Liver (tissue), 9 donors: Measurements from ENCODE around the gene GFOD2. TPM values are rescaled to one million over a fixed set of nuclear protein-coding genes. Genes with fewer than 3 reads are reported as not detected.

Source experiments
- DNase-seq: peaks from one replicate; pipeline ENCODE4 v3.0.0-alpha.2; 2017; ENCODE audit warnings: low spot score
- H3K27ac ChIP-seq, 2 donors: one replicate each; pipeline ENCODE4 v1.7.0; 2013; ENCODE audit warnings: inconsistent platforms in 2 of 2, low read length in 2 of 2, control low read depth in 1 of 2, low read depth in 1 of 2, mild to moderate bottlenecking in 1 of 2
- H3K27me3 ChIP-seq, 4 donors: one replicate each; pipeline versions ENCODE4 v1.6.1 to v1.7.0; 2013; ENCODE audit warnings: low read length in 3 of 4, inconsistent platforms in 1 of 4, mild to moderate bottlenecking in 1 of 4, moderate library complexity in 1 of 4; ENCODE audit not compliant: control insufficient read depth in 4 of 4, insufficient read depth in 4 of 4
- H3K36me3 ChIP-seq, 4 donors: one replicate each; pipeline versions ENCODE4 v1.6.1 to v1.7.0; 2013; ENCODE audit warnings: low read length in 3 of 4, mild to moderate bottlenecking in 3 of 4, low read depth in 1 of 4, moderate library complexity in 1 of 4; ENCODE audit not compliant: control insufficient read depth in 4 of 4, insufficient read depth in 3 of 4
- H3K4me1 ChIP-seq, 4 donors: one replicate each; pipeline versions ENCODE4 v1.6.1 to v1.7.0; 2013; ENCODE audit warnings: low read length in 3 of 4, mild to moderate bottlenecking in 3 of 4, moderate library complexity in 1 of 4; ENCODE audit not compliant: control insufficient read depth in 4 of 4, insufficient read depth in 4 of 4
- H3K4me3 ChIP-seq, 3 donors: one replicate each; pipeline versions ENCODE4 v1.6.1 to v1.7.0; 2013; ENCODE audit warnings: low read length in 3 of 3, control low read depth in 1 of 3, low read depth in 1 of 3, mild to moderate bottlenecking in 1 of 3
- H3K9ac ChIP-seq, 2 donors: one replicate each; pipeline ENCODE4 v1.7.0; 2013; ENCODE audit warnings: low read length in 2 of 2, mild to moderate bottlenecking in 2 of 2, moderate library complexity in 2 of 2, control low read depth in 1 of 2, low read depth in 1 of 2
- H3K9me3 ChIP-seq, 4 donors: one replicate each; pipeline versions ENCODE4 v1.6.1 to v1.7.0; 2013; ENCODE audit warnings: low read length in 3 of 4; ENCODE audit not compliant: control insufficient read depth in 4 of 4
- EGR1 ChIP-seq, 2 donors: IDR thresholded peaks; 2 replicates each; pipeline ENCODE4 v1.6.1; 2016 to 2018; ENCODE audit warnings: antibody characterized with exemption in 2 of 2, low read depth in 2 of 2
- FOXA1 ChIP-seq: IDR thresholded peaks from 2 replicates; pipeline ENCODE4 v1.6.1; 2016; ENCODE audit warnings: antibody characterized with exemption
- GABPA ChIP-seq, 2 donors: IDR thresholded peaks in 1 of 2; conservative IDR thresholded peaks in 1 of 2; 2 replicates each; pipeline ENCODE4 v1.6.1; 2016; ENCODE audit warnings: antibody characterized with exemption in 2 of 2, mild to moderate bottlenecking in 1 of 2, moderate library complexity in 1 of 2
- HNF4A ChIP-seq, 2 donors: conservative IDR thresholded peaks; 2 replicates each; pipeline ENCODE4 v1.6.1; 2016; ENCODE audit warnings: antibody characterized with exemption in 2 of 2, mild to moderate bottlenecking in 2 of 2
- HNF4G ChIP-seq: IDR thresholded peaks from 2 replicates; pipeline ENCODE4 v1.6.1; 2016; ENCODE audit warnings: antibody characterized with exemption
- RAD21 ChIP-seq, 2 donors: IDR thresholded peaks; 2 replicates each; pipeline ENCODE4 v1.6.1; 2016; ENCODE audit warnings: antibody characterized with exemption in 2 of 2, mild to moderate bottlenecking in 2 of 2
- TAF1 ChIP-seq: conservative IDR thresholded peaks from 2 replicates; pipeline ENCODE4 v1.6.1; 2016; ENCODE audit warnings: antibody characterized with exemption, mild to moderate bottlenecking
- WGBS: extraction: QIAGEN DNeasy Blood & Tissue Kit; methylation state at CpG from one replicate; pipeline ENCODE4 v1.1.7; 2013; 5-methylcytosine and 5-hydroxymethylcytosine counted together
- polyA plus RNA-seq, 2 donors: library from polyadenylated mRNA; stranded (reverse) in 1 of 2; unstranded in 1 of 2; fragments of 200-250 nt in 1 of 2; fragments of >200 nt in 1 of 2; fragmentation: Nextera tagmentation in 1 of 2; extraction: Ambion mirVana in 1 of 2; gene quantifications; one replicate each; pipeline versions ENCODE4 v1.2.1 to v1.2.3, GENCODE V29; 2013 to 2015
- total RNA-seq, 2 donors: library from RNA; depleted of rRNA; stranded (reverse); fragments of >200 nt; gene quantifications; one replicate each; pipeline ENCODE4 v1.2.3, GENCODE V29; 2014
- TF ChIP-seq, protein P1 (sequence below): IDR thresholded peaks from 2 replicates; pipeline ENCODE4 v1.6.1; 2016; ENCODE audit warnings: antibody characterized with exemption, mild to moderate bottlenecking
- TF ChIP-seq, protein P2 (sequence below): IDR thresholded peaks from 2 replicates; pipeline ENCODE4 v1.6.1; 2016; ENCODE audit warnings: antibody characterized with exemption
- donor health status: healthy.
- donor health status: healthy.
- donor health status: healthy.
- donor health status: healthy.
- donor health status: healthy.

GFOD2 gene
- total and polyA plus RNA-seq, 4 donors = 12.7 to 48.8 (median 28.9) TPM

DNA sequence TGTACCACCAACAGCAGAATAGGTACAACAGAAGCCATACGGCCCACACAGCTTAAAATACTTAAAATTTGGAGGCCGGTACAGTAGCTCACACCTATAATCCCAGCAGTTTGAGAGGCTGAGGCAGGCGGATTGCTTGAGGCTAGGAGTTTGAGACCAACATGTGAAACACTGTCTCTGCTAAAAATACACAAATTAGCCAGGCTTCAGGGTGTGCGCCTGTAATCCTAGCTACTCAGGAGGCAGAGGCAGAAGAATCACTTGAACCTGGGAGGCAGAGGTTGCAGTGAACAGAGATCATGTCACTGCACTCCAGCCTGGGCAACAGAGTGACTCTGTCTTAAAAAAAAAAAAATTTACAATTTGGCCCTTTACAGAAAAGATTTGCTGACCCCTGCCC is 17.0 kb downstream of the GFOD2 start:
- Histone ChIP-seq H3K27me3 (no peaks in the 10 kb centered on the region), H3K4me3 (no peak overlapping the region), H3K9me3 (no peaks in the 10 kb centered on the region), H3K36me3 (peaks cover 0 to 2% (median 2%) of the 10 kb centered on the region in 4 donors), H3K4me1 (peaks cover 0 to 20% (median 9%) of the 10 kb centered on the region in 4 donors), H3K27ac (no peak overlapping the region), H3K9ac (no peak overlapping the region)
- no peak for DNase-seq
- no peak for TF ChIP-seq GABPA (IDR thresholded peaks at IDR 0.05 in 1 of 2, conservative IDR thresholded peaks at IDR 0.05 in 1 of 2)
- TF ChIP-seq, protein P1, sequence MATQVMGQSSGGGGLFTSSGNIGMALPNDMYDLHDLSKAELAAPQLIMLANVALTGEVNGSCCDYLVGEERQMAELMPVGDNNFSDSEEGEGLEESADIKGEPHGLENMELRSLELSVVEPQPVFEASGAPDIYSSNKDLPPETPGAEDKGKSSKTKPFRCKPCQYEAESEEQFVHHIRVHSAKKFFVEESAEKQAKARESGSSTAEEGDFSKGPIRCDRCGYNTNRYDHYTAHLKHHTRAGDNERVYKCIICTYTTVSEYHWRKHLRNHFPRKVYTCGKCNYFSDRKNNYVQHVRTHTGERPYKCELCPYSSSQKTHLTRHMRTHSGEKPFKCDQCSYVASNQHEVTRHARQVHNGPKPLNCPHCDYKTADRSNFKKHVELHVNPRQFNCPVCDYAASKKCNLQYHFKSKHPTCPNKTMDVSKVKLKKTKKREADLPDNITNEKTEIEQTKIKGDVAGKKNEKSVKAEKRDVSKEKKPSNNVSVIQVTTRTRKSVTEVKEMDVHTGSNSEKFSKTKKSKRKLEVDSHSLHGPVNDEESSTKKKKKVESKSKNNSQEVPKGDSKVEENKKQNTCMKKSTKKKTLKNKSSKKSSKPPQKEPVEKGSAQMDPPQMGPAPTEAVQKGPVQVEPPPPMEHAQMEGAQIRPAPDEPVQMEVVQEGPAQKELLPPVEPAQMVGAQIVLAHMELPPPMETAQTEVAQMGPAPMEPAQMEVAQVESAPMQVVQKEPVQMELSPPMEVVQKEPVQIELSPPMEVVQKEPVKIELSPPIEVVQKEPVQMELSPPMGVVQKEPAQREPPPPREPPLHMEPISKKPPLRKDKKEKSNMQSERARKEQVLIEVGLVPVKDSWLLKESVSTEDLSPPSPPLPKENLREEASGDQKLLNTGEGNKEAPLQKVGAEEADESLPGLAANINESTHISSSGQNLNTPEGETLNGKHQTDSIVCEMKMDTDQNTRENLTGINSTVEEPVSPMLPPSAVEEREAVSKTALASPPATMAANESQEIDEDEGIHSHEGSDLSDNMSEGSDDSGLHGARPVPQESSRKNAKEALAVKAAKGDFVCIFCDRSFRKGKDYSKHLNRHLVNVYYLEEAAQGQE = no peak
- no peak for TF ChIP-seq RAD21 (IDR thresholded peaks at IDR 0.05)
- 97% methylated on average over 4 of the region's 4 CpGs for WGBS

DNA sequence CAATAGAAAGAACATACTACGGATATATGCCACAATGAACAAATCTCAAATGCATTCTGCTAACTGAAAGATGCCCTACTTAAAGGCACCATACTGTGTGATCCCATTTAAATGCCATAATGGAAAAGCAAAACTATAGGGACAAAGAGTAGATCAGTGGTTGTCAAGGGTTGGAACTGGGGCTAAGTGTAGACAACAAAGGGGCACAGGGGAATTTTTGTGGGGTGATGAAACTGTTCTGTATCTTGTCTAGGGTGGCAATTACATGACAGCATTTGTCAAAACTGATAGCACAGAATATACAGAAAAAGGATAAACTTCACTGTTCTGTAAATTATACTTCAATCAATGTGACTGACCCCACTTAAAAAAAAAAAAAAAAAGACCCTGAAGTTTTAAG is 17.7 kb downstream of the GFOD2 start:
- DNase-seq = no peak
- peaks cover 0 to 2% (median 2%) of the 10 kb centered on the region in 4 donors for H3K36me3 ChIP-seq
- WGBS = 97% methylated on average over 1 of the region's 1 CpG

More for the DNA sequence above, 17.7 kb downstream of the GFOD2 start:
- H3K4me1 ChIP-seq = peaks cover 0 to 20% (median 9%) of the 10 kb centered on the region in 4 donors
- no peak overlapping the region for H3K27ac ChIP-seq
- no peaks in the 10 kb centered on the region for H3K9me3 ChIP-seq
- no peak overlapping the region for H3K9ac ChIP-seq
- H3K4me3 ChIP-seq = no peak overlapping the region
- H3K27me3 ChIP-seq = no peaks in the 10 kb centered on the region
- TF ChIP-seq RAD21 (IDR thresholded peaks at IDR 0.05) (no peak), EGR1 (IDR thresholded peaks at IDR 0.05; ENCODE audit: low read depth in 2 of 2) (no peak), TAF1 (no peak), FOXA1 (no peak), HNF4G (no peak), HNF4A (conservative IDR thresholded peaks at IDR 0.05) (no peak), GABPA (IDR thresholded peaks at IDR 0.05 in 1 of 2, conservative IDR thresholded peaks at IDR 0.05 in 1 of 2) (no peak)
- TF ChIP-seq, protein P1 = no peak
- TF ChIP-seq, protein P2, sequence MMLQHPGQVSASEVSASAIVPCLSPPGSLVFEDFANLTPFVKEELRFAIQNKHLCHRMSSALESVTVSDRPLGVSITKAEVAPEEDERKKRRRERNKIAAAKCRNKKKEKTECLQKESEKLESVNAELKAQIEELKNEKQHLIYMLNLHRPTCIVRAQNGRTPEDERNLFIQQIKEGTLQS = no peak
